Measurements from ENCODE around the gene INAFM1.

Gene INAFM1

DNA sequence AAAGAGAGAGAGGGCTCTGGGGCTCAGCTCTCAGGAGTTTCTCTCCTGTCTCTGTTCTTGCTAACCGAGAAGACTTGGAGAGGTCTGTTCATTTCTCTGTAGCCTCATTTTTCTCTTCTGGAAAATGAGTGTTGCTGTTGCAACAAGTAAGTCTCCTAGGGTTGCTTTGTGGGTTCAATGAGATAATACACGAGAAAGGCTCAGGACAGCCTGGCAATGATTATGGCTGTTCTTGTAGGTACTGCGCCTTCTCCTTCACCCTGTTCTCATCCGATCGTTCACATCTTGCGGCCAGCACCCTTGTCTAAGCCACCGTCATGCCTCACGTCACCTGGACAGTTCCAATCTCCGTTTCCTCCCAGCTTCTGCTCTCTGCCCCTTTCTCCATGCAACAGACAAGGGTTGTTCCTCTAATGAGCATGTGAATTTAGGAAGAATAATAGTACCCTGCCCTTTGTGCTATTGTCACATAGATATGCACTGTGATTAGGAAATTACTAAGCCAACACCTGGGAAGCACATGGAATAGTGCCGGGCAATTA lies 39.1 kb downstream of the INAFM1 start:
- no peak for DNase-seq

DNA sequence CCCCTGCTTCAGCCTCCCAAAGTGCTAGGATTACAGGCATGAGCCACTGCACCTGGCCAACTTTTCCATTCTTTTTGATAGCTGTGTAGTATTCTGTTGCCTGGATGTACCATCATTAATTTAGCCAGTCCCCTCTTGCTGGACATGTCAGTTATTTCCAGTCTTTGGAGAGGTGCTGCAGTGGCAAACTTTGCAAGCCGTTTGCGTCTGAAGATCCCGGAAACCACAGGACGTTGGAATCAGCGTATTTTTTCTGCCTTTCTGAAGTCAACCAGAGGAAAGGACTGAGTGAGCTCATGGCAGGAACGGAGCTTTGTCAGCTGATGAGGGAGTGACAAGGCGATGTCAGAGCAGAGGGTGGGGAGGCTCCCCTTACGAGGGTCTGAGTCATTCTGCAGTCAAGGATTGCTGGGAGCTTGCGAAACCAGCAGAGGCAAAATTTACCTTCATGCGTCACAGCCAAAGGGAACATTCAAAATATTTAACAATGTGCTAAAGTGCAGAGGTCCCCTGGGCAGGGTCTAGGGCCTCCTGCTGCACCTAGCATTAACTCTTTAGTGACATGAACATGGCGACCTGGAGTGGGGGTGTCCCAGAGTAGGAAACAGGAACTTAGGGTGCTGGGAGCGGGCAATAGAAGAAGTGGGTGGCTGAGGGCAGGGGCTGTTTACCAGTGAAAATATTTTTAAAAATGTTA lies 40.6 kb downstream of the INAFM1 start:
- DNase-seq, result peak; percentile 59

DNA sequence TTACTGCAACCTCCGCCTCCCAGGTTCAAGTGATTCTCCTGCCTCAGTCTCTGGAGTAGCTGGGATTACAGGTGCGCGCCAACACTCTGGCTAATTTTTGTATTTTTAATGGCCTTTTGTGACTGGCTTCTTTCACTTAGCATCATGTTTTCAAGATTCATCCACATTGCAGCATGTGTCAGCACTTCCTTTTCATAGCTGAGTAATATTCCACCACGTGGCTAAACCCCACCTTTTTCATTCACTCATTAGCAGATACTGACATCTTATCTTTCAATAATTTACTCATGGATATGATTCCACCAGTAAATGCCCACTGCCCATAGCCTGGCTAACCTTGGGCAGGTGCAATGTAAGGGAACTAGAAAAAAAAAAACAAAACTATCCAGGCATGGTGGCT lies 41.8 kb downstream of the INAFM1 start:
- DNase-seq, result no peak

DNA sequence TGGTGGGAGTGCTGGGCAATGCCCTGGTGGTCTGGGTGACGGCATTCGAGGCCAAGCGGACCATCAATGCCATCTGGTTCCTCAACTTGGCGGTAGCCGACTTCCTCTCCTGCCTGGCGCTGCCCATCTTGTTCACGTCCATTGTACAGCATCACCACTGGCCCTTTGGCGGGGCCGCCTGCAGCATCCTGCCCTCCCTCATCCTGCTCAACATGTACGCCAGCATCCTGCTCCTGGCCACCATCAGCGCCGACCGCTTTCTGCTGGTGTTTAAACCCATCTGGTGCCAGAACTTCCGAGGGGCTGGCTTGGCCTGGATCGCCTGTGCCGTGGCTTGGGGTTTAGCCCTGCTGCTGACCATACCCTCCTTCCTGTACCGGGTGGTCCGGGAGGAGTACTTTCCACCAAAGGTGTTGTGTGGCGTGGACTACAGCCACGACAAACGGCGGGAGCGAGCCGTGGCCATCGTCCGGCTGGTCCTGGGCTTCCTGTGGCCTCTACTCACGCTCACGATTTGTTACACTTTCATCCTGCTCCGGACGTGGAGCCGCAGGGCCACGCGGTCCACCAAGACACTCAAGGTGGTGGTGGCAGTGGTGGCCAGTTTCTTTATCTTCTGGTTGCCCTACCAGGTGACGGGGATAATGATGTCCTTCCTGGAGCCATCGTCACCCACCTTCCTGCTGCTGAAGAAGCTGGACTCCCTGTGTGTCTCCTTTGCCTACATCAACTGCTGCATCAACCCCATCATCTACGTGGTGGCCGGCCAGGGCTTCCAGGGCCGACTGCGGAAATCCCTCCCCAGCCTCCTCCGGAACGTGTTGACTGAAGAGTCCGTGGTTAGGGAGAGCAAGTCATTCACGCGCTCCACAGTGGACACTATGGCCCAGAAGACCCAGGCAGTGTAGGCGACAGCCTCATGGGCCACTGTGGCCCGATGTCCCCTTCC lies 45.5 kb downstream of the INAFM1 start:
- DNase-seq, result no peak

DNA sequence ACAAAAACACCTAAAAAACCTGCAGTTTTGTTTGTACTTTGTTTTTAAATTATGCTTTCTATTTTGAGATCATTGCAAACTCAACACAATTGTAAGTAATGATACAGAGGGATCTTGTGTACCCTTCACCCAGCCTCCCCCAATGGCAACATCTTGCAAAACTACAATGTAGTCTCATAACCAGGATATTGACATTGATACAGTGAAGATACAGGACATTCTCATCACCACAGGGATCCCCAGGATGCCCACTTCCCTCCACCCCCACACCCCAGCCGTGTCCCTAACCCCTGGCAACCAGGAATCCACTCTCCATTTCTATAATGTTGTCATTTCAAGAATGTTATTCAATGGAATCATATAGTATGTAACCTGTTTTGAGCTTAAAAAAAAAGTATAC lies 46.9 kb downstream of the INAFM1 start:
- DNase-seq, result no peak

DNA sequence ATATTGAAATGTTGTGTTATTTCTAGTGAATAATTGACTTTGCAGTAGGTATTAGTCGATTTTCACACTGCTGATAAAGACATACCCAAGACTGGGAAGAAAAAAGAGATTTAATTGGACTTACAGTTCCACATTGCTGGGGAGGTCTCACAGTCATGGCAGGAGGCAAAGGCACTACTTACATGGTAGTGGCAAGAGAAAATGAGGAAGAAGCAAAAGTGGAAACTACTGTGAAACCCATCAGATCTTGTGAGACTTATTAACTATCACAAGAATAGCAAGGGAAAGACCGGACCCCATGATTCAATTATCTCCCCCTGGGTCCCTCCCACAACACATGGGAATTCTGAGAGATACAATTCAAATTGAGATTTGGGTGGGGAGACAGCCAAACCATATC lies 47.4 kb downstream of the INAFM1 start:
- no peak for DNase-seq

DNA sequence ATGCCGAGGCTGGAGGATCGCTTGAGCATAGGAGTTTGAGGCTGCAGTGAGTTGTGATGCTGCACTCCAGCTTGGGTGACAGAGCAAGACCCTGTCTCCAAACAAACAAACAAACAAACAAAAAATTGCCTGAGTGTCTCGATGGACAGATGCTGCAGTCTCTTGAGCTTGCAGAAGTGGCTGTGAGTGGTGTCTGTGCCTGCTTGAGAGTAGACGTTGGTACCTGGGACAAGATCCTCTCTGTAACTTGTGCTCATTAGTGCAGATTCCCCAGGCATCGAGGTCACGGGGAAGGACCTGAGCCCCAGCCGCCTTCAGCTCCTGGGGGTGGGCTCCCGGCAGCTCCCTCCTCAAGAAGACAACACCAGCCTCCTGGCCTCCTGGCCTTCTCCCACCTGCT lies 48.7 kb downstream of the INAFM1 start:
- no peak for DNase-seq

DNA sequence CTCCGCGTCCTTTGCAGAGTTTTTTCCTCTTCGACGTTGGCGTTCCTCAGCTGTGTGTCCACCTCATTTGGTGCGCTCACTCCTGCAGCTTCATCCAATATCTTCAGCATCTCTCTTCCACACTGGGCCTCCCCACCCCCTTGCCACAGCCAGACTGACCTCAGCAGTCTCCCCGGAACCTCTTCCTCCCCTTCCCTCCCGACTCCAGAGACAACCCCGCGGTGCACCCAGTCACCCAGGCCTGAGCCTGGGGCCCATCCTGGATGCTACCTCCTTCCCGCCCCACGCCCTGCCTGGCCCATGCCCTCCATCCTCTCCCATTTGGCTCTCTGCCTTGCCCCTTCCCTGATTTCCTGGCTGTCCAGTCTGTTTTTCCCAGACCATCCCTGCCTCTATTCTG lies 49.2 kb downstream of the INAFM1 start:
- DNase-seq, result no peak

DNA sequence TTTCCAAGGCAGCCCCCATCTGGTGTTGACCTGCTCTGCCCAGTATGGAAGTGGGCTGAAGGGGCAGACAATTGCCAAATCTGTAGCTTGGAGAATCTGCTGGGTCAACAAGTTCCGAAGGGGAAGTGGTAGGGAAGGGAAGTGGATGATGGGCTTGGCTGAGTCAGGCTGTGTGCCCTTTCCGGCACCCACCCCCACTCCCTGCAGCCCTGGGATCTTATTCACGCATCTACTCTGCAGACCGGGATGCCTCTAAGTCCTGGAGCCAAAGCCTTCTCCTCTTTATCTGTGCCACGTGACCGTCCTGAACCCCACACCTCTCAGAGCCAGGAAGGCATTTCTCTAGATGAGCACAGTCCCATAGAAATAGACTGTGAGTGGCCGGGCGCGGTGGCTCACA lies 49.8 kb downstream of the INAFM1 start:
- peak; percentile 49 for DNase-seq
